Glomerular visceral epithelial cell (primary cell): ENCODE results near the gene CD9.
A peak's percentile ranks its signal among the peaks of the same experiment; 100 is the strongest.
"Not testable (repeated sequence)": the region's sequence is repeated elsewhere in the genome, so short reads cannot be mapped to it uniquely, and the experiment has no call there.

Experiments
- DNase-seq: peaks from one replicate; pipeline ENCODE4 v3.0.0-alpha.2; 2016; ENCODE audit errors: extremely low spot score

CD9 gene

DNA sequence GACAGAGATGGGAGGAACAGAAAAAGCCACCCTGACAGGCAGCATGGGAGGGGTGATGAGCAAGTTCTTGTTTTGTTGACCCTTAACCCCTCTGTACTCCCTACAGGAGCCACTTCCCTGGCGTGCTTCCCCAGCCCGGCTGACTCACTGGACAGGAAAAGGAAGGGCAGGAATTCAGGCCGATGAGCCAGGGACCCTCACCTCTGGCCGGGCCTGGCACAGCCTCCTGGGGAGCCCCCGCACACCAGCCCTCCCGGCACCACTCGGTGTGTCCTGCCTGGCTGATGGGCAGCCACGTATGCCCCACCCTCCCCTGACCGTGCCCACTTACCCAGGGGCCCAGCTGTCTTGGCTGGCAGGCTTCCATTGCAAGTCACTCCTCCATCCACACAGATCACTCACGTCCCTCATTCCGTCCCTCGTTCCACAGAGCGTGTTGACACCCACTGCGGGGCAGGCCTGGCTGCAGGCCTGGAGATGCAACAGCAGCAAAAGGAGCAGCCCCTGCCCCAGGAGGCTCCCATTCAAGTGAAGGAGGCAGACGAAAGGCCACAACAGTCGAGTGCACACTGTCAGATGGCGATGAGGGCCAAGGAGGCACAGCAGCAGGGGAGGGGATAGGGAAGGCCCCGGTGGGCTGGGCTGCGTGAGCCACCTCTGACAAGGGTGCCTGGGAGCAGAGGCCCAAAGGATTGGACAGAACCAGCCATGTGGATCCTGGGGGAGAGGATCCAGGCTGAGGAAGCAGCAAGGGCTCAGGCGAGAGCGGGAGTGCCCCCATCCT lies 19.7 kb upstream of the CD9 start:
- DNase-seq = peak; percentile 52

DNA sequence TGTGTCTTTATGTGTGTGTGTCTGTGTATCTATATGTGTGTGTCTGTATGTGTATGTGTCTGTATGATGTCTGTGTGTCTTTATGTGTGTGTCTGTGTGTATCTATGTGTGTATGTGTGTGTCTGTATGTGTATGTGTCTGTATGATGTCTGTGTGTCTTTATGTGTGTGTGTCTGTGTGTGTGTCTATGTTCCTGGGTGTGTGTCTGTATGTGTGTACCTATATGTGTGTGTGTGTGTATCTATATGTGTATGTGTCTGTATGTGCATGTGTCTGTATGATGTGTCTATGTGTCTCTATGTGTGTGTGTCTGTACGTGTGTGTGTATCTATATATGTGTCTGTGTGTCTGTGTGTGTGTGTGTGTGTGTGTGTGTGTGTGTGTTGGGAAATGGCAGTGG lies 19.0 kb upstream of the CD9 start:
- DNase-seq = no peak

DNA sequence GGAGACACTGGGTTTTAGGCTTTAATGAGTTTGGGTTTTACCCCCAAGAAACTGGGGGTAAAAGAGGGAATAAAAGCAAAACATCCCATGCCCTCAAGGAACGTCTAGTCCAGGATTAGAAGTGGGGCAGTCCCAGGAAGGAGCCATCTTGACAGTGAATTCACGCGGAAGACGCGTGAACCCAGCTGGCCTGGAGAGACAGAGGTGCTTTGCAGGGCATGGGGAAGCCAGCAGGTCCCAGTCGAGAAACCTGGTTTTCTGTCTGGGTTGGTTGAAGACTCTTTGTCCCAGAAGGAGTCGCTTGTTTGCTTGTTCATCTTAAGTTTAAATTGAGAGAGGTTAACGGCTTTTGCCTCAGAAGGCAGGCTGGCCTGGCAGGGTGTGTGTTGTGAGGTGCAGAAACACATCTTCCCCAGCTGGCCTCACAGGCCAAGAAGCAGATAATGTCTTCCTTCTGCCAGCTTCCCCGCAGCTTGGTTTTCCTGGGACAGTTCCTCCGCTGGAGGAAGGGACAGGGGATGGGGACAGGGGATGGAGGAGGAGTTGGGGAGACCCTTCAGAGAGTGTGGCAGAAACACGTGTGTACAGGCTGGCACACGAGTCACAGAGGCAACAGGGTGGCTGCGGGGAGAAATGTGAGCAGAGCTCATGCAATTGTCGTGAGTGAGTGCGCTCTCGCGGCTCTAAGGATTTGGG lies 18.5 kb upstream of the CD9 start:
- no peak for DNase-seq

DNA sequence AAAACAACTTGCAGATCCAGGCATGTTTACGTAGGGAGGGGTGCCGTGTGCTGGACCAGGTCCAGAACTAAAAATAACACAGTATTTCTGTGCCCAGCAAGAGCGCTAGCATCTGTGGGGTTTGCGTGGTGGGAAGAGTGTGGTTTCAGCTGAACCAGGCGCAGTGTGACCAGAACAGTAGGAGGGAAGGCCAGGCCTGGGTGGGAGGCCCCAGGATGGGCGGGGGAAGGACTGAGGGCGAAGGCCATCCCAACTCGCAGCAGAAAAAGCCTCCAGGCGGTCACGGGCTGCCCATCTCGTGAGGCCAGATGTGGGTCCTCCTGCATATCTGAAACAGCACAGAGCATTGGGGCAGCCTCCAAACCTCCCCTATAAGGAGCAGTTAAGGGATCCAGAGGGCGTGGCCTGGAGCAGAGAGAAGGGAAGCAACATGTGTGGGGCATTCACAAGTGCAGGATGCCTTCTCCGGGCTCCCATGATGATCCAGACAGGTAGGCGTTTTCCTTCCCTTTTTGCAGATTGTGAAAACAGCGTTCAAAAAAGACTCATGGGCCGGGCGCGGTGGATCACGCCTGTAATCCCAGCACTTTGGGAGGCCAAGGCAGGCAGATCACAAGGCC lies 17.8 kb upstream of the CD9 start:
- no peak for DNase-seq

DNA sequence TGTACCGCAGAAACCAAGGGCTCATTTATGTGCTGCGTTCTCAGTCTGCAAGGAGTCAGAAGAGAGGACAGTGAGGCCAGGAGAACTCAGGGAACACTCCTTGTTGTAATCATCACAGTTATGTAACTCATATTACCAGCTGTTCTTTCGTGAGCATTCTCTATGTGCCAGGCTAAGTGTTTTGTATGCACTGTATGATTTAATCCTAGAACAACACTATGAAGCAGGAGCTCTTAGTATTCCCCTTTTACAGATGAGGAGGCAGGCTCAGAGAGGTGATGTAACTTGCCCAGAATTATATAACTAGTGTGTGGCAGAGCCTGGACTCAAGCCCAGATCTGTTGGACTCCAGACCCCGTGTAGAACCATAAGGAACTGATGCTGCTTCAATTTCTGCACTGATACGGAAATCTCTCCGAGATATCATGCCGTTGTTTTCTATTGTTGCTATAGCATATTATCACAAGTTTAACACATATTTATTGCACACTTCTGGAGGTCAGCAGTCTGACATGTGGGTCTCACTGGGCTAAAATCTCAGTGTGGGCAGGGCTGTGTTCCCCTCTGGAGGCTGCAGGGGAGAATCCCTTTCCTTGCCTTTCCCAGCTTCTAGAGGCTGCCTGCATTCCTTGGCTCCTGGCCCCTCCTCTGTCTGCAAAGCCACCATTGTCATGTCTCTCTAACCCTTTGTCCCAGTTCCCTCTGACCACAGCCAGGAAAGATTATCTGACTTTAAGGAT lies 16.3 kb upstream of the CD9 start:
- DNase-seq = peak; percentile 54

DNA sequence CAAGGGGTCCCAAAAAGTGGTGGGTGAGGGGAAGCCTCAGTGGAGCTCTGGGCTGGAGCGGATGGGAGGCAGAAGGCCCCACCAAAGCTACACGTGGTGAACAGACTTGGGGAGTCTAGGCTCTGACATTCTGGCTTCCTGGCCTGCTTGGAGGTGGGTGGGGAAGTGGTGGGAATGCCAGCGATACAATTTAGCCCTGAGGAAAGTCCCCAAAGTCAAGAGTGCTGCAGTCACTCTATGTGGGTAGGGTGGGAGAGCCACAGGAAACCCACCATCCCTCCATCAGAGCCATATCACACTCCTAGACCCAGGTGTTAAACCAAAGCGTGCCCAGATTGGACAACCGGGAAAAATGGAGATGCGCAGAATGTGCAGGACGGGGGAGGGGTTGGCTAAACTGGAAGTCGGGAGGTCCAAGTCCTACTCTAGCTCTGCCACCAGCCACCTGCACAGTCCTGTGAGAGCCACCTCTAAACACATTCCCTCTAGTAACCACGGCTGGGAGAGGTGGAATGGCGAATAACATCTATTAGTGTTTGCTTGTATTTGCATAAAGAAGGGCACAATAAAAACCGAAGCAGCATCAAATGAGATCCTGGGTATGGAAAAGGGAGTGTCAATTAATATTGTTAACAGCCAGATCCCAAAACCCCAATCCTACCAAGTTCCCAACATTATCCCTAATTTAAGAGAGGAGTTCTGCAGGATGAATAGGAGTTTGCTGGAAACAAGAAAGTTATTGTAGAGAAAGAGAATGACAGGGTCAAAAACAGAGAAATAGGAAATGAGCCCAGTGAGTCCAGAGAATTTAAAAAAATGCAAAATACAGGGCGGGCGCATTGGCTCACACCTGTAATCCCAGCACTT lies 14.0 kb upstream of the CD9 start:
- no peak for DNase-seq

DNA sequence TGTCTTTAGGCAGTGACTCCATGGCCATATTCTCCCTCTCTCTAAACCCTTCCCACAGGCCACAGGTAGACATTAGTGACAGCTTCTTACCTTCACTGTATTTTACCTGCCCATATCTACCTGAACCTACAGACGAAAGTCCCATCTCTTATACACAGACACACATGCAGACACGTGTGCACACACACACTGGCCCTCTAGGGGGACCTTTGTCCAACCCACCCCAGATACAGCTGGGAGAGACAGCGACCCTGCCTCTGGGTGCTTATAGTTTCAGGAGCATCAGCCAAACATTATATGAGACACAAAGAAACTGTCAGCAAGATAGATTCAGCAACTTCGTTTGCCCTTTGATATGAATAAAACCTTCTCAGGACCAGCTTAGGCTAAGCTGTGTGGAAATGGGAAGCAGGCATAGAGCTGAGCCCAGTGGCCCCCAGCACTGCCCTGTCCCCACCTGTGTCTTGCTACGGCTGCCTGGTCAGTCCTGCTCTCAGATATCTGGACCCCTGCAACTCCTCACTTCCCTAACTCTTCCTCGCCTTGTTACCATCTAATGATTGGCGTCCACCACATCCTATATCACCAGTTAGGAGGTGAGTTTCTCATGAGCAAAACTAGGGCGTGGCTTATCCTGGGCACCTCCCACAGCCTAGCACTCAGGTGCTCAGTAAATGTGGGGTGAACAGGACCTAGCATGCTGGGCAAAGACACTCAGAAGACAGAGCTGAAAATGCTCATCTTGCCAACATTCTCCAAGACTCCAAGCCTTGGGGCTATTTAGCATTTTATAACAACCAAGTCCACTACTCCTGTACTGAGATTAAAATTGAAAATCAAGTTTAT lies 12.0 kb upstream of the CD9 start:
- no peak for DNase-seq

DNA sequence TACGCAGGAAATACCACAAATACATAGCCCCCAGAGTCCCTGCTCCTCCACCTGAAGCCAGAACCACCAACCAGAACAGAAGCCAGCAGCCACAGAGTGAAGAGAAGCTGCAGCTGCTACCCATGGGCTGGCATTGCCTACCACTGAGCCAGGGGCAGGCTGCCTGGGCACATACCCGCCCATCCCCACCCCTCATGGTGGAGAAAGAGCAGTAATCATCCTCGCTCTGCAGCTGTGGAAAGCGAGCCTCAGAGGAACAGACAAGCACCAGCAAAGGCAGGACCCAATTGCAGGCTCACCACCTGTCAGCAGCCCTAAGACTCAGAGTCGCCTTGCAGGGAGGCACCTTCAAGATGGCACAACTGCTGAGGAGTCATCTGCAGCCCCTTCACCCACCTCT lies 11.2 kb upstream of the CD9 start:
- DNase-seq = no peak

DNA sequence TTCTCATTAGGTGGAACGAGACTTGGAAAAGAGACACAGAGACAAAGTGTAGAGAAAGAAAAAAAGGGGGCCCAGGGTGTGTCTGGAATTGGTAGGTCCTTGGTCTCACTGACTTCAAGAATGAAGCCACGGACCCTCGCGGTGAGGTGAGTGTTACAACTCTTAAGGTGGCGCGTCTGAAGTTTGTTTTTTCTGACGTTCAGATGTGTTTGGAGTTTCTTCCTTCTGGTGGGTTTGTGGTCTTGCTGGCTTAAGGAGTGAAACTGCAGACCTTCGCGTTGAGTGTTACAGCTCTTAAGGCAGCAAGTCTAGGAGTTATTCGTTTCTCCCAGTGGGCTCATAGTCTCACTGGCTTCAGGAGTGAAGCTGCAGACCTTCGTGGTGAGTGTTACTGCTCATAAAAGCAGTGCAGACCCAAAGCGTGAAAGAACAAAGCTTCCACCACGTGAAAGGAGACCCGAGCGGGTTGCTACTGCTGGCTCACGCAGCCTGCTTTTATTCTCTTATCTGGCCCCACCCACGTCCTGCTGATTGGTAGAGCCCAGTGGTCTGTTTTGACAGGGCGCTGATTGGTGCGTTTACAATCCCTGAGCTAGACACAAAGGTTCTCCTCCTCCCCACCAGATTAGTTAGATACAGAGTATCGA lies 10.1 kb upstream of the CD9 start:
- DNase-seq = not testable (repeated sequence)

DNA sequence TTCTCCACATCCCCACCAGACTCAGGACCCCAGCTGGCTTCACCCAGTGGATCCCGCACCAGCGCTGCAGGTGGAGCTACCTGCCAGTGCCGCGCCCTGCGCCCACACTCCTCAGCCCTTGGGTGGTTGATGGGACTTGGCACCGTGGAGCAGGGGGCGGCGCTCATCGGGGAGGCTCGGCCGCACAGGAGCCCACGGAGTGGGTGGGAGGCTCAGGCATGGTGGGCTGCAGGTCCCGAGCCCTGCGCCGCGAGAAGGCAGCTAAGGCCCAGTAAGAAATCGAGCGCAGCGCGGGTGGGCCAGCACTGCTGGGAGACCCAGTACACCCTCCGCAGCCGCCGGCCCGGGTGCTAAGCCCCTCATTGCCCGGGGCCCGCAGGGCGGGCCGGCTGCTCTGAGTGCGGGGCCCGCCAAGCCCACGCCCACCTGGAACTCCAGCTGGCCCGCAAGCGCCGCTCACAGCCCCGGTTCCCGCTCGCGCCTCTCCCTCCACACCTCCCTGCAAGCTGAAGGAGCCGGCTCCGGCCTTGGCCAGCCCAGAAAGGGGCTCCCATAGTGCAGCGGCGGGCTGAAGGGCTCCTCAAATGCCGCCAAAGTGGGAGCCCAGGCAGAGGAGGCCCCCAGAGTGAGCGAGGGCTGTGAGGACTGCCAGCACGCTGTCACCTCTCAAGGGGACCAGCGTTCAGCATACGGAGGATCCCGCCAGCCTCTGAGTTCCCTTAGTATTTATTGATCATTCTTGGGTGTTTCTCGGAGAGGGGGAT lies 9.3 kb upstream of the CD9 start:
- DNase-seq = not testable (repeated sequence)

DNA sequence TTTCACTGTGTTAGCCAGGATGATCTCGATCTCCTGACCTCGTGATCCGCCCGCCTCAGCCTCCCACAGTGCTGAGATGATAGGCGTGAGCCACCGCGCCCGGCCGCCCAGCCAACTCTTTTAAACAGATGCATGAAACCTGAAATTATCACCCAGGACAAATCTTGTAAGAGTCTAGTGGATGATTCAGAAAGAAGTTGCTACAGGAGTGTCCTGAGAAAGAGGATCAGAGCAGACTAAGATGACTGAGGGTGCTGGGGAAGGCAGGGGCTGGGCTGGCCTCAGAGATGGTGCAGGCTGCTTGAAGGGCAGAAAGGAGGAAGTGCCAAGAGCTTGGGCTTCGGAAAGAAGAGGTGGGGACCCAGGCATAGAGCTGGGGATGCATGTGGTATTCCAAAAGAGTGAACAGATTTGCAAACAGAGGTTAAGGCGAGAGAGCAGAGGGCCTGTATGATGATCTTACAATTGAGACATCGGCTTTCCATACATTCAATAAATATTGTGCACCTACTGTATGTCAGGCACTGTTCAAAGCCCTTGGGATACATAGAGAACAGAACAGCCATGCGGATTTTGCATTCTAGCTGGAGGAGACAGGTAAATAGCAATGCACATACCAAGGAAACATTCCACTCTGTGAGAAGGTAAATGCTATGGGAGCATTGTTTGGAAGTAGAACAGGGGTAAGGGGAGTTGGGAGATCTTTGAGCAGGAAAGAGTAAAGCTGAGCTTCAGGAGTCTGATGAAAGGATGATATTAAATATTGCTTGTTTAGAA lies 7.4 kb upstream of the CD9 start:
- no peak for DNase-seq

DNA sequence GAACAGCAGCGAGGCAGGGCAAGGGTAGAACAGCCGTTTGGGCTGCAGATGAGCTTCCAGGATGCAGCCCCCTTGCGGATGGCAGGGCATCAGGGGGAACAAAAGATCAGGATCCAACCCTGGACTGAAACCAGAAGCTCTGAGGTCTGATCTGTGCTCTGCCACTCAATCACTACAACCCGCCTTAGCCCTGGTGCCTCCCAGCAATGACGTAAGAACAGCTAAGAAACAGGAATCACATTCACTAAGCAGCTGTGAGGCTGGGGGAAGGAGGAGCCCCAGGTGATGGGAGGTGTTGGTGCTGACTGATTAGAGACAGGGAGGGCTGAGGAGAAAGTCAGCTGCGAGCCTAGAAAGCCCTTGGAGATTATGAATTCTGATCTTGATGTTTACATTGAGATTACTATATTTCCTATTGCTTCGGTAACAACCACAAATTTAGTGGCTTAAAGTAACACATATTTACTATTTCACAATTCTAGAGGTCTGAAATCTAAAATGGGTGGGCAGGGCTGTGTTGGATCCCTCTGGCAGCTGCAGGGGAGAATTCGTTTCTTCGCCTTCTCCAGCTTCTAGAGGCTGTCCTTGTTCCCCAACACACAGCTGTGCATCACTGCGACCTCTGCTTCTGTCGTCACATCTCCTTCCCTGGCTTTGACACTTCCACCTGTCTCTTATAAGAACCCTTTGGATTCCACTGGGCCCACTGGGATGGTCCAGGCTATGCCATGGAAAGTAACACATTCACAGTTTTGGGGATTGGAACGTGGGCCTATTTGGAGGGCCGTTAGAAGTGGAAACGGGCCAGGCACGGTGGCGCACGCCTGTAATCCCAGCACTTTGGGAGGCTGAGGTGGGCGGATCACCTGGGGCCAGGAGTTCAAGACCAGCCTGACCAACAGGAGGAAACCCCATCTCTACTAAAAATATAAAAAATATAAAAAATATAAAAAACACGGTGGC lies 6.1 kb upstream of the CD9 start:
- DNase-seq = no peak

DNA sequence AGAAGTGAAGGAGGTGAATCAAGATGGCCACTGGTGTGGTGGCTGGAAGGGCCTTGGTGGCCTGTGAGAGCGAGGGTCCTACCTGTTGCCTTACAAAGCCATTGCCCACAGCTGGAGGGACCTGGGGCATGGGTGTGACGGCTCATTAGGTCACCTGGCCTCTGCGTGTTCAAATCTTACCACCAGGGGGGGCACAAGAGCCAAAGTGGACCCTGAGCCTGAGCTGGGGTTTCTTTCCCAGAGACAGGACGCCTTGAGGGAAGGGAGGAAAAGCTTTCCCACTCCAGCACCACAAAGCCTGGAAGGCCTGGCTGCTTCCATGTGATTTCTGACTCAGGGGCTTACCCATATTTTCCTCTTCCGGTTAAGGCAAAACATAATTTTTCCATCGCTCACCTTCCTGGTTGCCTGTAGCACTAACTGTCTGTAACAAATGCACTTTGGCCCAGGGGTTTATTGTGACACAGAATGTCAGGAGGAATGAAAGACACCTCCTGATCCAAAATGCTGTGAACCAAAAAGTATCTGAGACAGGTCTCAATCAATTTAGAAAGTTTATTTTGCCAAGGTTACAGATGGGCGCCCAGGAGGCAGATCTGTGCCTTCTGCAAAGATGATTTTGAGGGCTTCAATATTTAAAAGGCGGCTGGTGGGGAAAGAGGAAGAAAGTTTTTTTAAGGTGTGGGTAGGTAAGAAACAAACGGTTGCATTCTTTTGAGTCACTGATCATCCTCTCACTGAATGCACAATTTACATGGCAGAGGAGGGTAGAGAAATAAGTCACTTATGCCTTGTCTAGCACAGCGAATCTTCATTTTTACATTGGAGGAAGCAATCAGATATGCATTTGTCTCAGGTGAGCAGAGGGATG lies 4.3 kb upstream of the CD9 start:
- peak; percentile 89 for DNase-seq

DNA sequence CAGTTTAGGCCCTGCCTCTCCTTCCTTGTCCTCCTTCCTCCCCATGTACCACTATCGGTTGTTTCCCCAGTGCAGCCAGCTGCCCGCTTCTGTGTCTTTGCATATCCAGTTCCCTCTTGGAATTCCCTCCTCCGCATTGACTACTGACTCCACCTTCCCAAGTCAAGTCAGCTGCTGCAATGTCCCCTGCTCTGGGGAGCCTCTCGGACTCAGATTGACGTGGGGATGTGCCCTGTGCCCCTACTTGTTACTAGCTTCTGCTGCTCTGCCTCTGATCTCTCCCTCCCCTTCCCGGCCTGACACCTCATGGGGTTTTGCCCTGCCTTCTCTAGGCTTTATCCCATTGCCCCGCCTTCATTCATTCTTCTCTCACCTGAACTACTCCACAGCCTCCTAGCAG lies 2.1 kb upstream of the CD9 start:
- no peak for DNase-seq

DNA sequence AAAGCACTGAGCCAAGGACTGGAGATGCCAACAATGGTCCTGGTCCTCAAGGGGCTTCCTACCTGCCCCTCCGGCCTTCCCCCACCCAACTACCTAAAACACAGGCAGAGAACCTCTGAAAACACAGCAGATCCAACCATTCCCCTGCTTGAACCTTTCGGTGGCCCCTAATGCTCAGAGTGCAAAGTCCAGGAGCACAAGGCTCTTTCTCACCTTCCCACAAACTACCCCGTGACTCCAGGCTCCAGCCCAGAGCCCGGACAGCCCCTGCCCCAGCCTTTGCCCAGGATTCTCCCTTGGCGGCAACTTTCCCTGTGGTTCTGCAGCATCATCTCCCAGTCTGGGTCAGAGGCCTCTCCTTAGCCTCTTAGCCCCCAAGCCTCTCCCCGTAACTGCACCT lies 1.6 kb upstream of the CD9 start:
- DNase-seq = no peak

DNA sequence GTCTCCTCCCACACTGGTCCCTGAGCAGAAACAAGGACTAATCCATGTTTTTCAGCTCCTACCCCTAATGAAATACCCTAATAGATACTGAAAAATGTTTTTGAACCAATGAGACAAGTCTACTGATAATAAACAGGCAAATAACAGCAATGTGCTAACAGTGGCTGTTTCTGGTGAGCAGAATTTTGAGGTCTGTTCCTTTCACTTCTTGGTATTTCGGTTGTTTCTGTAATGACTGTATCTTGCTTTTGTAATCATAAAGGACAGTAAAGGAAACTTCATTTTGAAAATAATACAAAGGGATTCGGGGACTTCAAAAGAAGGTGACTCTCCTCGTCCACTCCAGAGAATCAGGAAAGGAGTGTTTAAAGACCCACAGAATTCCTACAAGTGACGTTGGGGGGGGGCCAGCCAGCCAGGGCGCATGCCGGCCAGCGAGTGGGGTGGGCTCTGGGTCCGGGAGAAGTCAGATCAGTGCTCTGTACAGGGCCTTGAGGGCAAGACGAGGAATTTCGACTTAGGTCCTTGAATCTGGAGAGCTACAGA lies 1.1 kb upstream of the CD9 start:
- DNase-seq = no peak
